Right lobe of liver (tissue), 6 donors: ENCODE data around the gene PTH1R. TPM values are rescaled to one million over a fixed set of nuclear protein-coding genes. Genes with fewer than 3 reads are reported as not detected.

Experiments
- ATAC-seq, 4 donors: fragments of 200-7000 bp; cut with Tn5 transposase; one replicate each; pipeline ENCODE4 v1.9.1; 2020; ENCODE audit warnings: mild to moderate bottlenecking in 4 of 4, moderate library complexity in 4 of 4
- DNase-seq, 3 donors: peaks; one replicate each; pipeline ENCODE4 v3.0.0-alpha.2; 2020
- H3K27ac ChIP-seq, 3 donors: fragments of 200-600 bp; one replicate each; pipeline ENCODE4 v1.8.0; 2022
- H3K27me3 ChIP-seq, 2 donors: fragments of 200-600 bp; one replicate each; pipeline ENCODE4 v1.8.0; 2022
- H3K36me3 ChIP-seq, 4 donors: fragments of 200-600 bp; sonication (generic) in 1 of 4; one replicate each; pipeline versions ENCODE4 v1.5.1 to v1.8.0; 2017 to 2022; ENCODE audit warnings: control low read depth in 1 of 4
- H3K4me1 ChIP-seq, 4 donors: fragments of 200-600 bp; sonication (generic) in 1 of 4; one replicate each; pipeline versions ENCODE4 v1.5.1 to v1.8.0; 2017 to 2022; ENCODE audit warnings: control low read depth in 1 of 4
- H3K4me3 ChIP-seq, 3 donors: fragments of 200-600 bp; one replicate each; pipeline ENCODE4 v1.8.0; 2022
- H3K9me3 ChIP-seq, 4 donors: fragments of 200-600 bp; sonication (generic) in 1 of 4; one replicate each; pipeline versions ENCODE4 v1.5.1 to v1.8.0; 2017 to 2022; ENCODE audit warnings: control low read depth in 1 of 4
- POLR2A ChIP-seq: fragments of 450-650 bp; IDR thresholded peaks from one replicate; pipeline ENCODE4 v1.6.1; 2017; ENCODE audit warnings: antibody characterized with exemption, mild to moderate bottlenecking
- WGBS: methylation state at CpG from one replicate; pipeline ENCODE4 v1.1.6; 2018; ENCODE audit warnings: low coverage, low lambda C conversion rate; ENCODE audit not compliant: insufficient coverage; ENCODE audit errors: missing lambda C conversion rate; 5-methylcytosine and 5-hydroxymethylcytosine counted together
- intact Hi-C, 2 donors: fragments of 100-400 bp; cut with DNase I; formaldehyde crosslinking; loops; one replicate each; pipeline versions ENCODE4 v1.11.2 to v1.14.1; 2022
- total RNA-seq, 6 experiments: library from RNA; depleted of rRNA in 2 of 6; stranded (reverse); fragments of >200 nt in 2 of 6; fragmentation: NEBNext Ultra II Directional in 3 of 6; extraction: Animal tissue kit (Norgen Biotek cat#: 25700) in 3 of 6; gene quantifications; one replicate each; pipeline versions ENCODE4 v1.1.0 to v1.2.4, GENCODE V29; 2016 to 2023
- TF ChIP-seq, protein P1 (sequence below), 4 donors: fragments of 200-600 bp in 3 of 4; fragments of 450-650 bp in 1 of 4; IDR thresholded peaks; one replicate each; pipeline versions ENCODE4 v1.5.1 to v1.8.0; 2016 to 2022; ENCODE audit warnings: antibody characterized with exemption in 4 of 4, mild to moderate bottlenecking in 2 of 4
- donor health status: DM: no; HTN: yes; CAD: no.
- donor health status: DM: no; HTN: no; CAD: no.
- donor health status: DM: no; HTN: no; CAD: no.
- donor health status: DM: no; HTN: yes; CAD: no.
- donor health status: DM: no; HTN: yes; CAD: no.

PTH1R gene
- total RNA-seq, 6 experiments from 2014 or later, result 6.1 to 32.5 (median 16.0) TPM

DNA sequence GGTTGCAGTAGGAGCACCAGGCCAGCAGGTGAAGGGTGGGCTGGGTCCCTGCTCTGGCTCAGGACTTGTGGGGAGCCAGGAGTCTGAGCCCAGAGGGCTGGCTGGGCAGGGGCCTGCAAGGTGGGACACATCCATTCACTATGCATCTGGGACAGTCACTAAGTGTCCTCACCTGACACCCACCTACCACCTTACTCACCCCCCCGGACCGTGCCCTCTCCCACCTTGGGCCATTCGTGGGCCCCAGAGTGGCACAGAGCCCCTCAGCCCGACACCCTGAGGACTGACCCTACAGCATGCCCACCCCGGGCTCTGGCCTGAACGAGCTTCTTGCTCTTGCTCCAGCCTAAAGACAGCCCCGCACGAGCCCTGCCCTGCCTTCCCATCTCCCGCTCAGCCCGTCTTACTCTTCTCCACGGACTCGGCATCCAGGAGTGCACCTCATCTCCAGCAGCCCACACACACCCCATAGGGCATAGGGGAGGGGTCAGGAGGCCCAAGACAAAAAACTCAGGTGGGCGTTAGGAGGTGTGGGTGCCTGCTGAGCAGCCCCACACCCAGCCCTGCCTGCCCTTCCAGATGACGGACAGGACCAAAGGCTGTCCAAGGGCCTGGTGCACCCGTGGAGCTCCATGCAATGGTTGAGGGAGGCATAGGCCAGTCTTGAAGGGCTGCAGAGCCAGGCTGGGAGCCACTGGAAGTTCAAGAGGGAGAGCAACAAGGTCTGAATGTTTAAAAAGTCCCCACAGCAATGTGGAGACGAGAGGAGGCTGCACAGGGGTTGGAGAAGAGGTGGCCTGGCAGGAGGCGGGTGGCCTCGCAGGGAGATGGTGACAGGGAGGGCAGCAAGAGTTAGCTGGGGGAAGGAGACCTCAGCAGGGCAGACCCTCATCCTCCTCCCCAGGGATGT is 27.0 kb downstream of the PTH1R start:
- TF ChIP-seq, protein P1, sequence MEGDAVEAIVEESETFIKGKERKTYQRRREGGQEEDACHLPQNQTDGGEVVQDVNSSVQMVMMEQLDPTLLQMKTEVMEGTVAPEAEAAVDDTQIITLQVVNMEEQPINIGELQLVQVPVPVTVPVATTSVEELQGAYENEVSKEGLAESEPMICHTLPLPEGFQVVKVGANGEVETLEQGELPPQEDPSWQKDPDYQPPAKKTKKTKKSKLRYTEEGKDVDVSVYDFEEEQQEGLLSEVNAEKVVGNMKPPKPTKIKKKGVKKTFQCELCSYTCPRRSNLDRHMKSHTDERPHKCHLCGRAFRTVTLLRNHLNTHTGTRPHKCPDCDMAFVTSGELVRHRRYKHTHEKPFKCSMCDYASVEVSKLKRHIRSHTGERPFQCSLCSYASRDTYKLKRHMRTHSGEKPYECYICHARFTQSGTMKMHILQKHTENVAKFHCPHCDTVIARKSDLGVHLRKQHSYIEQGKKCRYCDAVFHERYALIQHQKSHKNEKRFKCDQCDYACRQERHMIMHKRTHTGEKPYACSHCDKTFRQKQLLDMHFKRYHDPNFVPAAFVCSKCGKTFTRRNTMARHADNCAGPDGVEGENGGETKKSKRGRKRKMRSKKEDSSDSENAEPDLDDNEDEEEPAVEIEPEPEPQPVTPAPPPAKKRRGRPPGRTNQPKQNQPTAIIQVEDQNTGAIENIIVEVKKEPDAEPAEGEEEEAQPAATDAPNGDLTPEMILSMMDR (IDR thresholded peaks at IDR 0.05), result no peak
- TF ChIP-seq POLR2A, result no peak
- peaks cover 0 to 19% (median 10%) of the 10 kb centered on the region in 4 donors for H3K4me1 ChIP-seq
- no peaks in the 10 kb centered on the region for H3K9me3 ChIP-seq
- no peaks in the 10 kb centered on the region for H3K27me3 ChIP-seq
- ATAC-seq (no peak), DNase-seq (peak in 1 of 3 donors; percentile 52)
- no peak overlapping the region for H3K4me3 ChIP-seq
- 68% methylated on average over 11 of the region's 18 CpGs for WGBS
- H3K27ac ChIP-seq, result no peak overlapping the region
- intact Hi-C loops, result loop anchor here (5.0 to 10.0 kb wide), 3 partner anchors 50 to 197 kb away; no protein-coding TSS in a partner anchor
- no peaks in the 10 kb centered on the region for H3K36me3 ChIP-seq

DNA sequence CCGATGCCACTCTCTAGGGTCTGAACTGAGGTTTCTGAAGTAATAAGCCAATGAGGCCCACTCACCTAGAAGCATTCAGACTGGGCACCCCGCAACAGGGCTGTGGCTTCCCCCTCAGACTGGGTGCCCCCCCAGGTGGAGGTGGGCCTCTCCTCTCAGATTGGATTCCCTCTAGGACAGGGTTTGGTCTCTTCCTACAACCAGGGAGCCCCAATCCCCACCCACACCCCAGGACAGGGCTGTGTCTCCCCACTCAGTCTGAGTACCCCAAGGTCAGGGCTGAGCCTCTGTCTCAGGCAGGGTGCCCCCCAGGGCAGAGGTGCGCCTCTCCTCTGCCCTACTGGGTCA is 27.7 kb downstream of the PTH1R start:
- peak in 1 of 3 donors; percentile 20 for DNase-seq
- intact Hi-C loops, result loop anchor here in 1 of 2 donors (10.0 kb wide), 1 partner anchor 50 kb away; no protein-coding TSS in a partner anchor
- Histone ChIP-seq H3K9me3 (no peaks in the 10 kb centered on the region), H3K4me3 (no peak overlapping the region), H3K36me3 (no peaks in the 10 kb centered on the region), H3K27ac (no peak overlapping the region), H3K4me1 (peaks cover 0 to 19% (median 11%) of the 10 kb centered on the region in 4 donors), H3K27me3 (no peaks in the 10 kb centered on the region)
- WGBS, result 100% methylated on average over 1 of the region's 3 CpGs
- TF ChIP-seq, protein P1 (IDR thresholded peaks at IDR 0.05), result no peak
- no peak for TF ChIP-seq POLR2A
- no peak for ATAC-seq

DNA sequence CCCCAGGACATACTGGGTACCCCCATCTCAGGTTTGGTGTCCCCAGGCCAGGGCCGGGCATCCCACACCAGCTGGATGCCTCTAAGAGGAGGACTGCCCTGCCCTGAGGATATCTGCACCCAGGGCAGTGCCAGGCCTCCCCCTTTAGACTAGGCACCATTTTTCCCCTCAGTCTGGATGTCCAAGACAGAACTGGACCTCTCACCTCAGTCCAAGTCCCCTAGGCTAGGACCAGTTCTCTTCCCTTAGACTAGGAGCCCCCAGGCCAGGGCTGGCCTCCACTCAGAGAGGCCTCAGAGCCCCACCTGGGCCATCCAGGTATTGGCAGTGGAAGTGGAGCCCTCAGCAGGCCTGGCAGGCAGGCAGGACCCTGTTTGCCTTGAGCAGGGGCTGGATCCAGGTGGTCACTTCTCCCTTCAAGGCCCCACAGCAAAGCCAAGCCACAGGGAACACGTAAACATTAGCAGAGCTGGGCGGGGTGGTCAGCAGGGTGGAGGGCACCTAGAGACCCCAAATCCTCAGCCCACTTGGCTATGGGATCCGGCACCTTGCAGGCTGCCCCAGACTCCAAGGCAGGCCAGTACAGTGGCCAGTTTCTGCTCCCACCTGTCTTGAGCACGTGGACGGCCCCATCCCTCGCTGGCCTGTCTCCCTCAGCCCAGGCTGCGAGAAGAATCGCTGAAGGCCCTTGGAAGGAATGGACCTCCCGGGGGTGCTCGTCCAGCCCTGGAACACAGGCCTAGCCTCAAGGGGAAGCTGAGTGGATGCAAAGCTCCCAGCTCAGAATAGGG is 28.3 kb downstream of the PTH1R start:
- TF ChIP-seq, protein P1 (IDR thresholded peaks at IDR 0.05), result no peak
- TF ChIP-seq POLR2A, result no peak
- no peaks in the 10 kb centered on the region for H3K9me3 ChIP-seq
- no peaks in the 10 kb centered on the region for H3K36me3 ChIP-seq
- intact Hi-C loops, result loop anchor here in 1 of 2 donors (10.0 kb wide), 1 partner anchor 51 kb away; no protein-coding TSS in a partner anchor
- ATAC-seq (no peak), DNase-seq (peak in 2 of 3 donors; percentile 13 to 15)
- no peaks in the 10 kb centered on the region for H3K27me3 ChIP-seq
- H3K4me1 ChIP-seq, result peaks cover 0 to 19% (median 11%) of the 10 kb centered on the region in 4 donors
- H3K27ac ChIP-seq, result no peak overlapping the region
- H3K4me3 ChIP-seq, result no peak overlapping the region
- WGBS, result 79% methylated on average over 2 of the region's 11 CpGs

DNA sequence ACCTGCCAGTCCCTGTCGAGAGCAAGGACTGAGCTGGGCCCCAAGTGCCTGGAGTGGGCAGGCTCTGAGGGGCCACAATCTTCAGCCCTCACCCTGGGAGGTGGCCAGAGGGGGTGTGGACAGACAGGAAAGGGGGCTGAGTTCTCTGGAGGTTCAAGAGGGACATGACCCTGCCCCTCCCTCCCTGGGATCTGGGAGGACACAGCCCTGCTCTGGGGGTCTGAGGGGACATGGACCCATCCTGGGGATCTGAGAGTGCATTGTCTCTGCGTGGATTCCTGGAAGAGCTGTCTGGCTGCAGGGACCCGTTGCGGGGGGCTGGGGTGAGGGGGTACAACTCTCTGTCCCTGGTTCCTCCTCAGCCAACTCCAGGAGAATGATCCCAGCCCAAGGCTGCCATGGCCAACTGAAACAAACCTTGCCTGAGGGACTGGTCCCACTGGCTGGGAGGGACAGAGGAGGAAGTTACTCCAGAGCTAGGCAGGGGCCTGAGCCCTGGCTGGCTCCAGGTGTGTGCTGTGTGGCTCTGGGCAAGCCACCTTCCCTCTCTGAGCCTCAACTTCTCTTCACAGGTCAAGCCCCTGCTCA is 29.0 kb downstream of the PTH1R start:
- Histone ChIP-seq H3K4me1 (peaks cover 0 to 19% (median 11%) of the 10 kb centered on the region in 4 donors), H3K27ac (no peak overlapping the region), H3K27me3 (no peaks in the 10 kb centered on the region), H3K36me3 (no peaks in the 10 kb centered on the region), H3K9me3 (no peaks in the 10 kb centered on the region), H3K4me3 (no peak overlapping the region)
- ATAC-seq, result no peak
- TF ChIP-seq, protein P1 (IDR thresholded peaks at IDR 0.05), result no peak
- no peak for TF ChIP-seq POLR2A
- intact Hi-C loops, result loop anchor here in 1 of 2 donors (10.0 kb wide), 1 partner anchor 52 kb away; no protein-coding TSS in a partner anchor
- WGBS, result no CpG with 5 or more reads among the region's 4 CpGs
- DNase-seq, result peak in 2 of 3 donors; percentile 9 to 46
